GM10248 (cell line): ENCODE data around the gene STX5.
"Not testable (repeated sequence)": the region's sequence is repeated elsewhere in the genome, so short reads cannot be mapped to it uniquely, and the experiment has no call there.

Source experiments
- CTCF ChIA-PET: fragments of 300-600 bp; sonication (Branson Sonifier 250); formaldehyde crosslinking; extraction: SDS; loops from one replicate; lab custom pipeline; 2021; ENCODE audit warnings: antibody characterized with exemption; lab: Yijun Ruan, JAX
- POLR2A ChIA-PET: fragments of 350-650 bp; sonication (Branson Sonifier 250); formaldehyde crosslinking; extraction: SDS; loops from one replicate; lab custom pipeline; 2020; ENCODE audit warnings: antibody characterized with exemption; lab: Yijun Ruan, JAX
- DNase-seq: peaks from one replicate; pipeline ENCODE4 v3.0.0; 2012; ENCODE audit errors: extremely low spot score
- TF ChIP-seq, protein P1 (sequence below): IDR thresholded peaks from 2 replicates; pipeline ENCODE4 v1.5.1; 2012; ENCODE audit warnings: mild to moderate bottlenecking, low read depth; ENCODE audit errors: extremely low read depth, missing control alignments, control extremely low read depth

Gene STX5

DNA sequence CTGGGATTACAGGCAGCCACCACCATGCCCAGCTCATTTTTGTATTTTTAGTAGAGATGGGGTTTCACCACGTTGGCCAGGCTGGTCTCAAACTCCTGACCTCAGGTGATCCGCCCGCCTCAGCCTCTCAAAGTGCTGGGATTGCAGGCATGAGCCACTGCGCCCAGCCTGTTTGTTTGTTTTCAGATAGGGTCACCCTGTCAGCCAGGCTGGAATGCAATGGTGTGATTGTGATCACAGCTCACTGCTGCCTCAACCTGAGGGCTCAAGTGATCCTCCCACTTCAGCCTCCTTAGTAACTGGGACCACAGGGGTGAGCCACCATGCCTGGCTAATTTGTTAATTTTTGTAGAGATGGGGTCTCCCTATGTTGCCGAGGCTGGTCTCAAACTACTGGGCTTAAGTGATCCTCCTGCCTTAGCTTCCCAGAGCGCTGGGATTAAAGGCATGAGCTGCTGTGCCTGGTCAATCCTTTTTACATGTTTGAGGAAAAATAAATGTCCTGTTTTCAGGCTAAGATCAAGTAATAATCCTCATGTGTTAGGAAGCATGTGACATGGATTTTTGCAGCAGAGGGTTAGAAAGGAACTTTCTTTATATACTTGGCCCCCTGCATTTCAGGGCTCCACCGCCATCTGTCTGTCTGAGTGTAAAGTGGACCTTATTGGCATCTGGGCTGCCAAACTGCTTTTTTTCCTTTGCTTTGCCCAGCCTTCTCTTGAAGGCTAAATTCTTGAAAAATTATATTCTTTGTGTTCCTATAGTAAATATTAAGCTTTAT, 44.0 kb upstream of the STX5 start:
- DNase-seq: no peak
- ChIA-PET CTCF (interaction anchor here (1.2 to 6.0 kb wide), 4 partner anchors 11 to 211 kb away, joined by 3 to 30 read pairs (median 5); partner anchors contain the start of genes C11orf98 and CSKMT), POLR2A (interaction anchor here (1.1 kb wide), 1 partner anchor 284 kb away, joined by 3 read pairs; the partner anchor contains the start of gene TUT1)
- TF ChIP-seq, protein P1, sequence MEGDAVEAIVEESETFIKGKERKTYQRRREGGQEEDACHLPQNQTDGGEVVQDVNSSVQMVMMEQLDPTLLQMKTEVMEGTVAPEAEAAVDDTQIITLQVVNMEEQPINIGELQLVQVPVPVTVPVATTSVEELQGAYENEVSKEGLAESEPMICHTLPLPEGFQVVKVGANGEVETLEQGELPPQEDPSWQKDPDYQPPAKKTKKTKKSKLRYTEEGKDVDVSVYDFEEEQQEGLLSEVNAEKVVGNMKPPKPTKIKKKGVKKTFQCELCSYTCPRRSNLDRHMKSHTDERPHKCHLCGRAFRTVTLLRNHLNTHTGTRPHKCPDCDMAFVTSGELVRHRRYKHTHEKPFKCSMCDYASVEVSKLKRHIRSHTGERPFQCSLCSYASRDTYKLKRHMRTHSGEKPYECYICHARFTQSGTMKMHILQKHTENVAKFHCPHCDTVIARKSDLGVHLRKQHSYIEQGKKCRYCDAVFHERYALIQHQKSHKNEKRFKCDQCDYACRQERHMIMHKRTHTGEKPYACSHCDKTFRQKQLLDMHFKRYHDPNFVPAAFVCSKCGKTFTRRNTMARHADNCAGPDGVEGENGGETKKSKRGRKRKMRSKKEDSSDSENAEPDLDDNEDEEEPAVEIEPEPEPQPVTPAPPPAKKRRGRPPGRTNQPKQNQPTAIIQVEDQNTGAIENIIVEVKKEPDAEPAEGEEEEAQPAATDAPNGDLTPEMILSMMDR: no peak

- CTCF ChIA-PET: interaction anchor here (1.2 to 6.0 kb wide), 5 partner anchors 10 to 210 kb away, joined by 3 to 30 read pairs (median 6); partner anchors contain the start of genes C11orf98 and CSKMT
- DNase-seq: no peak
- TF ChIP-seq, protein P1: no peak
- POLR2A ChIA-PET: interaction anchor here (0.5 to 1.1 kb wide), 4 partner anchors 19 to 1002 kb away, joined by 3 to 6 read pairs (median 4); no protein-coding TSS in a partner anchor
Observed at GRCh38 chr11:62874851-62875250, 43.0 kb upstream of the STX5 start.

- no peak for DNase-seq
- TF ChIP-seq, protein P1: no peak
- ChIA-PET CTCF (interaction anchor here (0.9 to 5.3 kb wide), 5 partner anchors 9 to 95 kb away, joined by 3 to 62 read pairs (median 16); partner anchors contain the start of genes SLC3A2, TAF6L and TMEM179B), POLR2A (interaction anchor here (0.6 to 1.0 kb wide), 4 partner anchors 10 to 273 kb away, joined by 3 to 6 read pairs (median 6); no protein-coding TSS in a partner anchor)
Observed at GRCh38 chr11:62865635-62866034, 33.8 kb upstream of the STX5 start.

- DNase-seq: no peak
Observed at GRCh38 chr11:62863687-62864335, 32.0 kb upstream of the STX5 start.

DNA sequence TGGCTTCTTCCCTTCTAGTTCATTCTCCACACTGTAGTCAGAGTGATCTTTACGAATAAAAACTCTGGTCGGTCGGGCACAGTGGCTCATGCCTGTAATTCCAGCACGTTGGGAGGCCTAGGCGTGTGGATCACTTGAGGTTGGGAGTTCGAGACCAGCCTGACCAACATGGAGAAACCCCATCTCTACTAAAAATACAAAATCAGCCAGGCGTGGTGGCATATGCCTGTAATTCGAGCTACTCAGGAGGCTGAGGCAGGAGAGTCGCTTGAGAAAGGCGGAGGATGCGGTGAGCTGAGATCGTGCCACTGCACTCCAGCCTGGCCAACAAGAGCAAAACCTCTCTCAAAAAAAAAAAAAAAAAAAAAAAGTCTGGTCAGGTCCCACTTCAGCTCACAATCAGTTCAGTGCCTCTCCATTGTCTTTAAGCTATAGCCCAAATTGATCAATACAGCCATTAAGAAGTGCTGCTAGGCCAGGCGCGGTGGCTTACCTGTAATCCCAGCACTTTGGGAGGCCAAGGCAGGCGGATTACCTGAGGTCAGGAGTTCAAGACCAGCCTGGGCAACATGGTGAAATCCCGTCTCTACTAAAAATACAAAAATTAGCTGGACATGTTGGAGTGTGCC, 29.8 kb upstream of the STX5 start:
- CTCF ChIA-PET: interaction anchor here (0.8 to 5.3 kb wide), 15 partner anchors 8 to 167 kb away, joined by 3 to 62 read pairs (median 4); partner anchors contain the start of genes POLR2G, SLC3A2, TEX54 and TMEM179B
- not testable (repeated sequence) for DNase-seq
- POLR2A ChIA-PET: interaction anchor here (0.6 to 2.4 kb wide), 8 partner anchors 9 to 288 kb away, joined by 3 to 15 read pairs (median 4); partner anchors contain the start of genes C11orf98, CSKMT and SLC3A2

More at GRCh38 chr11:62863687-62864335, 32.0 kb upstream of the STX5 start:
- ChIA-PET POLR2A (interaction anchor here (0.6 to 1.7 kb wide), 5 partner anchors 8 to 240 kb away, joined by 4 to 7 read pairs (median 6); partner anchors contain the start of gene STX5), CTCF (interaction anchor here (0.8 to 5.3 kb wide), 13 partner anchors 7 to 439 kb away, joined by 3 to 62 read pairs (median 3); partner anchors contain the start of genes SLC3A2 and TMEM179B)
- TF ChIP-seq, protein P1: no peak

- no peak for DNase-seq
- CTCF ChIA-PET: interaction anchor here (0.8 to 5.3 kb wide), 10 partner anchors 7 to 99 kb away, joined by 3 to 62 read pairs (median 4); partner anchors contain the start of genes POLR2G, SLC3A2, TEX54 and TMEM179B
- POLR2A ChIA-PET: interaction anchor here (0.5 to 2.4 kb wide), 6 partner anchors 9 to 1330 kb away, joined by 4 to 15 read pairs (median 4); partner anchors contain the start of genes C11orf98, CSKMT and SLC3A2
Observed at GRCh38 chr11:62860835-62861563, 29.1 kb upstream of the STX5 start.

DNA sequence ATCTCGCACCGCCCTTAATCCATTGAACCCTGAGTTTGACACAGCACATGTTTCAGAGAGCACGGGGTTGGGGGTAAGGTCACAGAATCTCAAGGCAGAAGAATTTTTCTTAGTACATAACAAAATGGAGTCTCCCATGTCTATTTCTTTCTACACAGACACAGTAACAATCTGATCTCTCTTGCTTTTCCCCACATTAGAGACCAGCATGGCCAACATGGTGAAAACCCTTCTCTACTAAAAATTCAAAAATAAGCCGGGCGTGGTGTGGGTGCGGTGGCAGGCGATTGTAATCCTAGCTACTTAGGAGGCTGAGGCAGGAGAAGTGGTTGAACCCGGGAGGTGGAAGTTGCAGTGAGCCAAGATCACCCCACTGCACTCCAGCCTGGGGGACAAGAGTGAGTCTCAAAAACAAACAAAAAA, 27.4 kb upstream of the STX5 start:
- CTCF ChIA-PET: interaction anchor here (0.7 kb wide), 1 partner anchor 22 kb away, joined by 3 read pairs; no protein-coding TSS in a partner anchor
- DNase-seq, POLR2A ChIA-PET: not testable (repeated sequence)

More at GRCh38 chr11:62860835-62861563, 29.1 kb upstream of the STX5 start:
- TF ChIP-seq, protein P1: no peak
